Endothelial cell of umbilical vein (primary cell): Measurements from ENCODE around the gene MAPKBP1.

Experiments
- CTCF ChIP-seq, 2 donors: IDR thresholded peaks; 1 replicate in 1 of 2; 2 replicates in 1 of 2; pipeline ENCODE4 v1.5.1; 2011; ENCODE audit warnings: low read length in 2 of 2, mild to moderate bottlenecking in 2 of 2, moderate library complexity in 2 of 2, control low read depth in 1 of 2, inconsistent platforms in 1 of 2, low read depth in 1 of 2; ENCODE audit not compliant: insufficient read depth in 1 of 2; ENCODE audit errors: extremely low read depth in 1 of 2
- EZH2 ChIP-seq: IDR thresholded peaks from 2 replicates; pipeline ENCODE4 v1.6.1; 2012; ENCODE audit warnings: borderline replicate concordance, low read depth, mild to moderate bottlenecking, moderate library complexity, low read length, inconsistent platforms; ENCODE audit not compliant: severe bottlenecking
- FOS ChIP-seq: IDR thresholded peaks from 2 replicates; pipeline ENCODE4 v1.6.1; 2011; ENCODE audit warnings: mild to moderate bottlenecking, low read length, moderate library complexity, borderline replicate concordance; ENCODE audit not compliant: insufficient read depth
- GATA2 ChIP-seq: IDR thresholded peaks from 2 replicates; pipeline ENCODE4 v1.7.0; 2011; ENCODE audit warnings: low read depth, mild to moderate bottlenecking, moderate library complexity, mixed read lengths, low read length; ENCODE audit not compliant: insufficient read length, insufficient read depth
- JUN ChIP-seq: IDR thresholded peaks from 2 replicates; pipeline ENCODE4 v1.6.1; 2011; ENCODE audit warnings: borderline replicate concordance, low read depth; ENCODE audit not compliant: insufficient read length, insufficient read depth
- MAX ChIP-seq: IDR thresholded peaks from 2 replicates; pipeline ENCODE4 v1.6.1; 2011; ENCODE audit not compliant: insufficient read depth, insufficient read length
- MYC ChIP-seq: IDR thresholded peaks from one replicate; pipeline ENCODE4 v1.6.1; 2011; ENCODE audit warnings: mild to moderate bottlenecking, low read depth, low read length
- POLR2A ChIP-seq: IDR thresholded peaks from 2 replicates; pipeline ENCODE4 v1.6.1; 2012; ENCODE audit warnings: low read depth, mild to moderate bottlenecking, control low read depth, low read length
- POLR2AphosphoS5 ChIP-seq: IDR thresholded peaks from 2 replicates; pipeline ENCODE4 v1.6.1; 2012; ENCODE audit warnings: low read depth, mild to moderate bottlenecking, control low read depth, low read length, moderate library complexity; ENCODE audit not compliant: insufficient read depth

DNA sequence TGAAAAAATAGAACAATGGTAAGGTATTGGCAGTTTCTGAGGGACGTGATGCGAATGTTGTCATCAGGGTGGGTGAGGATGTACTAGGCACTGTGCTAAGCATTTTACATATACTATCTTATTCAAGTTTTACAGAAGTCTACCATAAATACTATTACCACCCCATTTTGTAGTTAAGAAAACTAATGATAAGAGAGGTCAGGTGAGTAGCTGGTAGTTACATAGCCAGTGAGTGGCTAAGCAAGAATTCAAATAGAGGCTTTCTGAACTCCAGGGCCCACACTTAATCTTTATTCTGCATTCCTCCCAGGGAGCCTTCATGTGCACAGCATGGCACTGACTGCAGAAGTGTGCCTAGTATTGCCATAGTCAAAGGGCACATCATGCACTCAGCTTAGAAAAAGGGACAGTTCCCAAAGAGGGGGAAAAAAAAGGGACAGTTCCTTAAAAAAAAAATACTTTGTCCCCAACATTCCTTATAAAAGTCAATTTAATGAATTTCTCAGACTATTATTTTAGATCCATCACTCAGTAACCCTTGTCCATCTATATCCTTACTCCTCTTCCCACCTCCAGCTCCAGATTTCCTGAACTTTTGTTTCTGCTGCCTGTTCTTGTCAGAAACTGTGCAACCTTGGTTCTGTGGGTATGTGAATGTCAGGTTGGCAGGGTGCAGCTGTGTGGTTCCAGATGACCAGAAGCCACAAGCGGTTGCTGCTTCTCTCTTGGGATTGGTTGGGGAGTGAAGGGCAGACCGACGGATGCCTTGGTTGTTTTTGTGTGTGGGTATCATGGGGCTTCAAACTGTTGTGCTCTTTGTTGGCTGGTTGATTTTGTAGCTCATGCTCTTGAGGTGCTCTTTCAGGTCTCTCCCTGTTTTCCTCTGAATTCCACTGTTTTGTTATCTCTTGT, 8.3 kb downstream of the MAPKBP1 start:
- TF ChIP-seq CTCF (IDR thresholded peaks at IDR 0.05; ENCODE audit: extremely low read depth in 1 of 2, insufficient read depth in 1 of 2, low read depth in 1 of 2, low read length in 2 of 2) (no peak), EZH2 (no peak), POLR2AphosphoS5 (no peak), JUN (no peak), FOS (no peak), POLR2A (no peak), MAX (no peak), MYC (no peak), GATA2 (no peak)
